Measurements from ENCODE around the gene TLE2.

DNA sequence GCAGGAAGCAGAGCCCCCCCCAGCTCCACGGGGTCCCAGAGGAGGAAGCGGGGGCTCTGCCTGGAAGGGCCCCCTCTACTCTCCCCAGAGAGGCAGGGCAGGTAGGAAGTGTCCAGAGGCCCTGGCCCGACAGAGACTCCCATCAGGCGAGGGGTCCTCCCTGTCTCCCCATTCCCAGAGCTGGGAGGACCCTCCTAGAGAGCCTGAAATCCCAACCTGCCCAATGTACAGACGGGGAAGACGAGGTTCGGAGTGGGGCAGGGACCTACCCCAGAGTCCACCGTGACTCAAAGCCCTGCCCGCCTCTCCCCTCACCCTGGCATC is 1.1 kb downstream of the TLE2 start:
- TF ChIP-seq POLR2AphosphoS5 (IDR thresholded peaks at IDR 0.05; ENCODE audit: low read depth, low read length) (no peak), SIN3A (IDR thresholded peaks at IDR 0.05; ENCODE audit: borderline replicate concordance, insufficient read depth, low read depth, low read length) (no peak)

Data from Panc1 (cell line).